Activated T-helper 17 cell treated with anti-CD3 and anti-CD28 coated beads, Interleukin-2, amount 50 U/mL, for 72 hours (primary cell): ENCODE measurements around the gene RFPL3. TPM values are rescaled to one million over a fixed set of nuclear protein-coding genes. Genes with fewer than 3 reads are reported as not detected.
"Not testable (repeated sequence)": the region's sequence is repeated elsewhere in the genome, so short reads cannot be mapped to it uniquely, and the experiment has no call there.

Source experiments
- ATAC-seq: fragments of 150-1000 bp; cut with Tn5 transposase; replicated peaks from 2 replicates; pipeline ENCODE4 v1.10.0; 2021; ENCODE audit warnings: mild to moderate bottlenecking, moderate library complexity
- H3K27ac Mint-ChIP-seq: one replicate; pipeline ENCODE4 v1.8.0; 2022; ENCODE audit warnings: mixed read lengths
- H3K27me3 Mint-ChIP-seq: one replicate; pipeline ENCODE4 v1.8.0; 2022; ENCODE audit warnings: mixed read lengths
- H3K36me3 Mint-ChIP-seq: one replicate; pipeline ENCODE4 v1.8.0; 2022; ENCODE audit warnings: low read depth, mild to moderate bottlenecking, mixed read lengths
- H3K4me1 Mint-ChIP-seq: one replicate; pipeline ENCODE4 v1.8.0; 2022; ENCODE audit warnings: mixed read lengths
- H3K4me3 Mint-ChIP-seq: one replicate; pipeline ENCODE4 v1.8.0; 2022; ENCODE audit warnings: mild to moderate bottlenecking, mixed read lengths
- H3K9me3 Mint-ChIP-seq: one replicate; pipeline ENCODE4 v1.8.0; 2022; ENCODE audit warnings: mixed read lengths
- total RNA-seq, 2 donors: library from RNA; stranded (reverse); gene quantifications; one replicate each; pipeline ENCODE4 v1.2.3, GENCODE V29; 2022

RFPL3 gene
- total RNA-seq, 2 donors from 2014 or later = not detected

GRCh38 chr22:32336121-32336603 is 21.5 kb upstream of the RFPL3 start:
- no peaks in the 10 kb centered on the region for H3K9me3 Mint-ChIP-seq
- H3K4me3 Mint-ChIP-seq = no peak overlapping the region
- H3K4me1 Mint-ChIP-seq = no peaks in the 10 kb centered on the region
- no peak overlapping the region for H3K27ac Mint-ChIP-seq
- no peak for ATAC-seq
- peaks cover 37% of the 10 kb centered on the region for H3K27me3 Mint-ChIP-seq
- H3K36me3 Mint-ChIP-seq = no peaks in the 10 kb centered on the region

GRCh38 chr22:32336771-32337424 is 20.8 kb upstream of the RFPL3 start:
- H3K27me3 Mint-ChIP-seq = peaks cover 43% of the 10 kb centered on the region
- no peak for ATAC-seq
- no peak overlapping the region for H3K4me3 Mint-ChIP-seq
- no peaks in the 10 kb centered on the region for H3K9me3 Mint-ChIP-seq
- H3K4me1 Mint-ChIP-seq = no peaks in the 10 kb centered on the region
- no peaks in the 10 kb centered on the region for H3K36me3 Mint-ChIP-seq
- no peak overlapping the region for H3K27ac Mint-ChIP-seq

- H3K9me3 Mint-ChIP-seq, H3K4me3 Mint-ChIP-seq, H3K4me1 Mint-ChIP-seq, ATAC-seq, H3K27ac Mint-ChIP-seq, H3K36me3 Mint-ChIP-seq: not testable (repeated sequence)
- peaks cover 42% of the 10 kb centered on the region for H3K27me3 Mint-ChIP-seq
Measured at GRCh38 chr22:32337425-32337824, 20.2 kb upstream of the RFPL3 start.

GRCh38 chr22:32338757-32339156 is 18.9 kb upstream of the RFPL3 start:
- peaks cover 44% of the 10 kb centered on the region for H3K27me3 Mint-ChIP-seq
- no peaks in the 10 kb centered on the region for H3K36me3 Mint-ChIP-seq
- H3K4me3 Mint-ChIP-seq = no peak overlapping the region
- H3K9me3 Mint-ChIP-seq = no peaks in the 10 kb centered on the region
- H3K27ac Mint-ChIP-seq = no peak overlapping the region
- no peaks in the 10 kb centered on the region for H3K4me1 Mint-ChIP-seq
- ATAC-seq = no peak

- H3K27ac Mint-ChIP-seq = no peak overlapping the region
- no peaks in the 10 kb centered on the region for H3K4me1 Mint-ChIP-seq
- H3K27me3 Mint-ChIP-seq = peaks cover 42% of the 10 kb centered on the region
- no peaks in the 10 kb centered on the region for H3K36me3 Mint-ChIP-seq
- no peaks in the 10 kb centered on the region for H3K9me3 Mint-ChIP-seq
- no peak for ATAC-seq
- H3K4me3 Mint-ChIP-seq = no peak overlapping the region
Measured at GRCh38 chr22:32339190-32340012, 18.3 kb upstream of the RFPL3 start.

GRCh38 chr22:32340411-32340810 is 17.3 kb upstream of the RFPL3 start:
- H3K27ac Mint-ChIP-seq = no peak overlapping the region
- no peak for ATAC-seq
- peaks cover 41% of the 10 kb centered on the region for H3K27me3 Mint-ChIP-seq
- H3K36me3 Mint-ChIP-seq = no peaks in the 10 kb centered on the region
- H3K4me3 Mint-ChIP-seq = no peak overlapping the region
- H3K4me1 Mint-ChIP-seq = no peaks in the 10 kb centered on the region
- H3K9me3 Mint-ChIP-seq = no peaks in the 10 kb centered on the region

GRCh38 chr22:32341122-32341740 is 16.4 kb upstream of the RFPL3 start:
- Mint-ChIP-seq H3K4me3 (no peak overlapping the region), H3K27ac (no peak overlapping the region), H3K4me1 (no peaks in the 10 kb centered on the region), H3K27me3 (peaks cover 41% of the 10 kb centered on the region), H3K36me3 (no peaks in the 10 kb centered on the region), H3K9me3 (no peaks in the 10 kb centered on the region)
- no peak for ATAC-seq

- H3K9me3 Mint-ChIP-seq = no peaks in the 10 kb centered on the region
- H3K36me3 Mint-ChIP-seq = no peaks in the 10 kb centered on the region
- H3K4me1 Mint-ChIP-seq = no peaks in the 10 kb centered on the region
- peak; percentile 29 for ATAC-seq
- H3K27ac Mint-ChIP-seq = no peak overlapping the region
- peaks cover 36% of the 10 kb centered on the region for H3K27me3 Mint-ChIP-seq
- H3K4me3 Mint-ChIP-seq = no peak overlapping the region
Measured at GRCh38 chr22:32342977-32343376, 14.7 kb upstream of the RFPL3 start.

- Mint-ChIP-seq H3K27me3 (peaks cover 34% of the 10 kb centered on the region), H3K4me3 (no peak overlapping the region), H3K36me3 (no peaks in the 10 kb centered on the region), H3K27ac (no peak overlapping the region), H3K4me1 (no peaks in the 10 kb centered on the region), H3K9me3 (no peaks in the 10 kb centered on the region)
- no peak for ATAC-seq
Measured at GRCh38 chr22:32343941-32344340, 13.7 kb upstream of the RFPL3 start.

- Mint-ChIP-seq H3K36me3 (no peaks in the 10 kb centered on the region), H3K4me1 (no peaks in the 10 kb centered on the region), H3K4me3 (no peak overlapping the region), H3K27ac (no peak overlapping the region), H3K9me3 (no peaks in the 10 kb centered on the region), H3K27me3 (peaks cover 10% of the 10 kb centered on the region)
- no peak for ATAC-seq
Measured at GRCh38 chr22:32348031-32348611, 9.5 kb upstream of the RFPL3 start.

- H3K27ac Mint-ChIP-seq, H3K9me3 Mint-ChIP-seq, ATAC-seq, H3K36me3 Mint-ChIP-seq, H3K4me1 Mint-ChIP-seq, H3K27me3 Mint-ChIP-seq, H3K4me3 Mint-ChIP-seq: not testable (repeated sequence)
Measured at GRCh38 chr22:32351875-32352274, 5.8 kb upstream of the RFPL3 start.

GRCh38 chr22:32352681-32353080 is 5.0 kb upstream of the RFPL3 start:
- H3K4me3 Mint-ChIP-seq = no peak overlapping the region
- no peaks in the 10 kb centered on the region for H3K36me3 Mint-ChIP-seq
- peaks cover 4% of the 10 kb centered on the region for H3K9me3 Mint-ChIP-seq
- H3K27me3 Mint-ChIP-seq = no peaks in the 10 kb centered on the region
- H3K4me1 Mint-ChIP-seq = no peaks in the 10 kb centered on the region
- no peak for ATAC-seq
- no peak overlapping the region for H3K27ac Mint-ChIP-seq

- Mint-ChIP-seq H3K9me3 (peaks cover 4% of the 10 kb centered on the region), H3K4me3 (no peak overlapping the region), H3K27ac (no peak overlapping the region), H3K4me1 (no peaks in the 10 kb centered on the region), H3K27me3 (no peaks in the 10 kb centered on the region), H3K36me3 (no peaks in the 10 kb centered on the region)
- ATAC-seq = no peak
Measured at GRCh38 chr22:32353292-32353691, 4.4 kb upstream of the RFPL3 start.

- Mint-ChIP-seq H3K27ac (no peak overlapping the region), H3K4me1 (no peaks in the 10 kb centered on the region), H3K36me3 (no peaks in the 10 kb centered on the region), H3K27me3 (no peaks in the 10 kb centered on the region), H3K9me3 (peaks cover 4% of the 10 kb centered on the region), H3K4me3 (no peak overlapping the region)
- ATAC-seq = no peak
Measured at GRCh38 chr22:32353840-32354239, 3.8 kb upstream of the RFPL3 start.
